Measurements from ENCODE around the gene FZD4.
"Not testable (repeated sequence)": the region's sequence is repeated elsewhere in the genome, so short reads cannot be mapped to it uniquely, and the experiment has no call there.

The FZD4 gene

GRCh38 chr11:86941077-86941870, 13.9 kb downstream of the FZD4 start:
- no peak for DNase-seq (ENCODE audit: low spot score)
- peak overlapping the region; percentile 64 to 84 for H3K27ac ChIP-seq
- H3K4me3 ChIP-seq = peak overlapping the region; percentile 60
- no peak for TF ChIP-seq CTCF (IDR thresholded peaks at IDR 0.05)

GRCh38 chr11:86940122-86940777, 14.9 kb downstream of the FZD4 start:
- Histone ChIP-seq H3K27ac (peak overlapping the region; percentile 64 to 84), H3K4me3 (peak overlapping the region; percentile 60)
- TF ChIP-seq CTCF (IDR thresholded peaks at IDR 0.05) = no peak
- no peak for DNase-seq (ENCODE audit: low spot score)

- H3K27ac ChIP-seq = peak overlapping the region; percentile 6 to 84
- TF ChIP-seq CTCF (IDR thresholded peaks at IDR 0.05) = peak; percentile 31
- no peak for DNase-seq (ENCODE audit: low spot score)
- H3K4me3 ChIP-seq = no peak overlapping the region
Observed at GRCh38 chr11:86938900-86939880, 16.0 kb downstream of the FZD4 start.

GRCh38 chr11:86938203-86938899, 16.8 kb downstream of the FZD4 start:
- no peak overlapping the region for H3K4me3 ChIP-seq
- no peak for TF ChIP-seq CTCF (IDR thresholded peaks at IDR 0.05)
- DNase-seq (ENCODE audit: low spot score) = no peak
- peak overlapping the region; percentile 6 to 66 for H3K27ac ChIP-seq

- not testable (repeated sequence) for DNase-seq (ENCODE audit: low spot score); H3K4me3 ChIP-seq
- H3K27ac ChIP-seq = peak overlapping the region in 1 of 2 donors; percentile 66
Observed at GRCh38 chr11:86937193-86937806, 17.9 kb downstream of the FZD4 start.

- no peak for DNase-seq (ENCODE audit: low spot score)
- no peak for TF ChIP-seq CTCF (IDR thresholded peaks at IDR 0.05)
- Histone ChIP-seq H3K4me3 (no peak overlapping the region), H3K27ac (peak overlapping the region in 1 of 2 donors; percentile 19)
Observed at GRCh38 chr11:86934926-86935579, 20.1 kb downstream of the FZD4 start.
